ENCODE results near the gene ITSN1. TPM values are rescaled to one million over a fixed set of nuclear protein-coding genes. Genes with fewer than 3 reads are reported as not detected.

The ITSN1 gene
- total and polyA plus RNA-seq, 2 experiments from 2014 or later: 35.5 to 57.1 TPM

- Histone ChIP-seq H3K4me2 (ENCODE audit: unreplicated experiment) (peak overlapping the region; percentile 59), H3K9me3 (ENCODE audit: low read depth) (no peaks in the 10 kb centered on the region), H3K4me1 (ENCODE audit: insufficient read depth) (peaks cover 39% of the 10 kb centered on the region), H2AFZ (no peak overlapping the region), H4K20me1 (ENCODE audit: insufficient read depth) (peaks cover 19% of the 10 kb centered on the region; the same call in 1 of the 2 replicates), H3K36me3 (ENCODE audit: low read depth) (no peaks in the 10 kb centered on the region), H3K27me3 (replicated peaks; ENCODE audit: insufficient read depth) (no peaks in the 10 kb centered on the region), H3K9me2 (ENCODE audit: insufficient read depth) (no peaks in the 10 kb centered on the region), H3K4me3 (no peak overlapping the region), H3K9ac (no peak overlapping the region), H3K79me2 (ENCODE audit: insufficient read depth) (peaks cover 100% of the 10 kb centered on the region), H3F3A (ENCODE audit: insufficient read depth) (peaks cover 26% of the 10 kb centered on the region; the same call in 1 of the 2 replicates), H3K27ac (0 out of 2 replicates have a peak overlapping the region, but pooled peaks have one; percentile 8)
- 28 to 29% methylated on average over 4 of the region's 4 CpGs for WGBS, 2 experiments (ENCODE audit: low coverage in 1 of 2, low lambda C conversion rate in 2 of 2, missing lambda C conversion rate in 2 of 2)
- DNase-seq: peak; percentile 57
- TF ChIP-seq EZH2 (IDR thresholded peaks at IDR 0.05; ENCODE audit: insufficient read depth, poor library complexity, severe bottlenecking): no peak
- TF ChIP-seq EZH2phosphoT487 (IDR thresholded peaks at IDR 0.05; ENCODE audit: insufficient read depth, low read depth): no peak
- in situ Hi-C loops (cut with MboI): no loop called here
Observed at GRCh38 chr21:33668180-33668579, 25.9 kb downstream of the ITSN1 start.

GRCh38 chr21:33668620-33669019 lies 26.3 kb downstream of the ITSN1 start:
- peaks cover 34% of the 10 kb centered on the region for H3K4me1 ChIP-seq (ENCODE audit: insufficient read depth)
- H3K9me3 ChIP-seq (ENCODE audit: low read depth): no peaks in the 10 kb centered on the region
- no peak for DNase-seq
- 91 to 98% methylated on average over 2 of the region's 2 CpGs for WGBS, 2 experiments (ENCODE audit: low coverage in 1 of 2, low lambda C conversion rate in 2 of 2, missing lambda C conversion rate in 2 of 2)
- H3K9me2 ChIP-seq (ENCODE audit: insufficient read depth): no peaks in the 10 kb centered on the region
- H3K4me2 ChIP-seq (ENCODE audit: unreplicated experiment): peak overlapping the region; percentile 59
- H3K27ac ChIP-seq: 0 out of 2 replicates have a peak overlapping the region, but pooled peaks have one; percentile 8
- peaks cover 21% of the 10 kb centered on the region; the same call in 1 of the 2 replicates for H3F3A ChIP-seq (ENCODE audit: insufficient read depth)
- in situ Hi-C loops (cut with MboI): no loop called here
- no peak overlapping the region for H3K4me3 ChIP-seq
- no peaks in the 10 kb centered on the region for H3K27me3 ChIP-seq (replicated peaks; ENCODE audit: insufficient read depth)
- H3K9ac ChIP-seq: no peak overlapping the region
- peaks cover 20% of the 10 kb centered on the region; the same call in 1 of the 2 replicates for H4K20me1 ChIP-seq (ENCODE audit: insufficient read depth)
- H2AFZ ChIP-seq: no peak overlapping the region
- H3K36me3 ChIP-seq (ENCODE audit: low read depth): no peaks in the 10 kb centered on the region
- H3K79me2 ChIP-seq (ENCODE audit: insufficient read depth): peaks cover 100% of the 10 kb centered on the region
- TF ChIP-seq EZH2 (IDR thresholded peaks at IDR 0.05; ENCODE audit: insufficient read depth, poor library complexity, severe bottlenecking) (no peak), EZH2phosphoT487 (IDR thresholded peaks at IDR 0.05; ENCODE audit: insufficient read depth, low read depth) (no peak)

GRCh38 chr21:33670076-33670978 lies 28.0 kb downstream of the ITSN1 start:
- in situ Hi-C loops (cut with MboI): no loop called here

GRCh38 chr21:33673473-33673872 lies 31.2 kb downstream of the ITSN1 start:
- H3K4me1 ChIP-seq (ENCODE audit: insufficient read depth): peaks cover 11% of the 10 kb centered on the region
- H3K4me3 ChIP-seq: no peak overlapping the region
- H3K36me3 ChIP-seq (ENCODE audit: low read depth): no peaks in the 10 kb centered on the region
- no peaks in the 10 kb centered on the region for H3K9me2 ChIP-seq (ENCODE audit: insufficient read depth)
- WGBS, 2 experiments (ENCODE audit: low coverage in 1 of 2, low lambda C conversion rate in 2 of 2, missing lambda C conversion rate in 2 of 2): 89 to 90% methylated on average over 8 of the region's 8 CpGs
- no peak overlapping the region for H3K27ac ChIP-seq
- H3K27me3 ChIP-seq (replicated peaks; ENCODE audit: insufficient read depth): no peaks in the 10 kb centered on the region
- H3K9ac ChIP-seq: no peak overlapping the region
- no peak overlapping the region for H2AFZ ChIP-seq
- in situ Hi-C loops (cut with MboI): no loop called here
- TF ChIP-seq EZH2phosphoT487 (IDR thresholded peaks at IDR 0.05; ENCODE audit: insufficient read depth, low read depth) (no peak), EZH2 (IDR thresholded peaks at IDR 0.05; ENCODE audit: insufficient read depth, poor library complexity, severe bottlenecking) (no peak)
- peaks cover 10% of the 10 kb centered on the region; the same call in 1 of the 2 replicates for H4K20me1 ChIP-seq (ENCODE audit: insufficient read depth)
- peaks cover 100% of the 10 kb centered on the region for H3K79me2 ChIP-seq (ENCODE audit: insufficient read depth)
- no peak overlapping the region for H3K4me2 ChIP-seq (ENCODE audit: unreplicated experiment)
- H3K9me3 ChIP-seq (ENCODE audit: low read depth): no peaks in the 10 kb centered on the region
- DNase-seq: no peak
- H3F3A ChIP-seq (ENCODE audit: insufficient read depth): peaks cover 15% of the 10 kb centered on the region; the same call in 1 of the 2 replicates

More at GRCh38 chr21:33670076-33670978, 28.0 kb downstream of the ITSN1 start:
- Histone ChIP-seq H3K27me3 (replicated peaks; ENCODE audit: insufficient read depth) (no peaks in the 10 kb centered on the region), H3K79me2 (ENCODE audit: insufficient read depth) (peaks cover 100% of the 10 kb centered on the region), H3K9ac (no peak overlapping the region), H3K4me1 (ENCODE audit: insufficient read depth) (peaks cover 33% of the 10 kb centered on the region), H4K20me1 (ENCODE audit: insufficient read depth) (peaks cover 21% of the 10 kb centered on the region; the same call in 1 of the 2 replicates), H3K4me2 (ENCODE audit: unreplicated experiment) (no peak overlapping the region), H2AFZ (no peak overlapping the region), H3K36me3 (ENCODE audit: low read depth) (no peaks in the 10 kb centered on the region), H3K9me3 (ENCODE audit: low read depth) (no peaks in the 10 kb centered on the region), H3K9me2 (ENCODE audit: insufficient read depth) (no peaks in the 10 kb centered on the region), H3F3A (ENCODE audit: insufficient read depth) (peaks cover 19% of the 10 kb centered on the region; the same call in 1 of the 2 replicates), H3K4me3 (no peak overlapping the region), H3K27ac (no peak overlapping the region)
- peak; percentile 55 for DNase-seq
- no peak for TF ChIP-seq EZH2 (IDR thresholded peaks at IDR 0.05; ENCODE audit: insufficient read depth, poor library complexity, severe bottlenecking)
- no peak for TF ChIP-seq EZH2phosphoT487 (IDR thresholded peaks at IDR 0.05; ENCODE audit: insufficient read depth, low read depth)
- WGBS, 2 experiments (ENCODE audit: low coverage in 1 of 2, low lambda C conversion rate in 2 of 2, missing lambda C conversion rate in 2 of 2): 85 to 88% methylated on average over 6 of the region's 6 CpGs
